ENCODE measurements around the gene MBD2.

MBD2 gene

DNA sequence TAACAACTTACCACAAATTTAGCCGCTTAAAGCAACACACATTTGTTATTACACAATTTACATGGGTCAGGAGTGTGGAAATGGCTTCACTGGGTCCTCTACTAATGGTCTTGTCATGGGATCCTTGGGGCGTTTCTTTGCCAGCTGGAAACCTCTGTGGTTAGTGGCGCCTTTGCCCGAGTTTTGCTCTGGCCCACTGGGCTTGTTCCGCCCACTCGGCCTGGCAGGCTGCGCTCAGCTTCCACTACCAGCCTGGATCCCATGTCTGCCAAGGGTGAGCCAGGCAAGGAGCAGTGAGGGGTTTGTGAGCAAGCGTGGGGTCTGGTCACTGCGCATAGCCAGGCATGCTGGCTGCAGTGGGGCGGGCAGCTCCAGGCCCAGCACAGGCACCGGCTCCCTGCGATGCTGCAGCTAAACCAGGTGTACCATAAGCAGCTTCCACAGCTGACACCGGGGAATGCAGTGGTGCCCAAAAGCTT, 16.2 kb upstream of the MBD2 start:
- H3K4me3 Mint-ChIP-seq: no peak overlapping the region
- no peaks in the 10 kb centered on the region for H3K4me1 Mint-ChIP-seq
- TF ChIP-seq CTCF (IDR thresholded peaks at IDR 0.05; ENCODE audit: unreplicated experiment in 3 of 3): no peak
- no peaks in the 10 kb centered on the region for H3K9me3 Mint-ChIP-seq
- H3K27me3 Mint-ChIP-seq (ENCODE audit: low read depth): no peaks in the 10 kb centered on the region
- peak overlapping the region in 1 of 3 experiments; percentile 37 for H3K27ac Mint-ChIP-seq
- no peaks in the 10 kb centered on the region for H3K36me3 Mint-ChIP-seq (ENCODE audit: low read depth)

- Mint-ChIP-seq H3K27ac (no peak overlapping the region), H3K4me1 (no peaks in the 10 kb centered on the region), H3K9me3 (no peaks in the 10 kb centered on the region), H3K27me3 (ENCODE audit: low read depth) (no peaks in the 10 kb centered on the region), H3K4me3 (no peak overlapping the region), H3K36me3 (ENCODE audit: low read depth) (no peaks in the 10 kb centered on the region)
- TF ChIP-seq CTCF (IDR thresholded peaks at IDR 0.05; ENCODE audit: unreplicated experiment in 3 of 3): no peak
Measured at GRCh38 chr18:54239601-54240000, 15.1 kb upstream of the MBD2 start.

DNA sequence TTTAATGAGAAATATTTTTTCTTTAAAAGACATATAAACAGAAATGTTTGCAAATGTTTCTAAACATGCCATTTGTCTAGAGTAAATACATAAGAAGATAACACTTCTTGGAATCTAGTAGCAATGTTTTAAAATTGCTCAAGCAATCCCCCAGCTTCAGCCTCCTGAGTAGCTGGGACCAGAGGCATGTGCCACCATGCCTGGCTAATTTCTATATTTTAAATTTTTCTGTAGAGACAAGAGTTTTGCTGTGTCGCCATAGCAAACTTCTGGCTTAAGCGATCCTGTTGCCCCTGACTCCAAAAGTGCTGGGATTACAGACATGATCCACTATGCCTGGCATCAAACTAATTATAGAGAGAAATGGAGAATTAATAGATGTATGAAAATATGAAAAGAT, 14.6 kb upstream of the MBD2 start:
- Mint-ChIP-seq H3K27me3 (ENCODE audit: low read depth) (no peaks in the 10 kb centered on the region), H3K27ac (no peak overlapping the region), H3K36me3 (ENCODE audit: low read depth) (no peaks in the 10 kb centered on the region), H3K4me1 (no peaks in the 10 kb centered on the region), H3K4me3 (no peak overlapping the region), H3K9me3 (no peaks in the 10 kb centered on the region)
- TF ChIP-seq CTCF (IDR thresholded peaks at IDR 0.05; ENCODE audit: unreplicated experiment in 3 of 3): no peak

GRCh38 chr18:54238173-54238936, 13.9 kb upstream of the MBD2 start:
- Mint-ChIP-seq H3K27ac (peak overlapping the region in 2 of 3 experiments; percentile 33 to 65), H3K4me3 (no peak overlapping the region), H3K4me1 (no peaks in the 10 kb centered on the region), H3K36me3 (ENCODE audit: low read depth) (no peaks in the 10 kb centered on the region), H3K27me3 (ENCODE audit: low read depth) (no peaks in the 10 kb centered on the region), H3K9me3 (no peaks in the 10 kb centered on the region)
- TF ChIP-seq CTCF (IDR thresholded peaks at IDR 0.05; ENCODE audit: unreplicated experiment in 3 of 3): no peak

DNA sequence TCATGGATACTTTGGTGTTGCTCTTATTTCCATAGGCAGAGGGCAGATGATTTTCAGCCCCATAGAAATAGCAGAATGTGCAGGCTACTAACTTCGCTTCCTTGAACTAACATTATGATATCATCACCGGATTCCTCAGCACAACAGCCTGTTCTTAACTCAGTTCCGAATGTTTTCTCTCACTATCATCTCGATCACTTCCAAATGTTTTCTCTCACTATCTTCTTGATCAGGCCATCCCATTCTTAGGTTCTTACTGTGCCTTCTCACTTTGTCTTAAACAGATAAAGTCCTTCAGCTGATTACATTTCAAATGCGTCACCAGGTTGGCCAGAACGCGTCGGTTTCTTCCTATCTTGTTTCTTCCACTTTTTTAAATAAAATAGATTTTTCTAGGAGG, 11.4 kb upstream of the MBD2 start:
- H3K27me3 Mint-ChIP-seq (ENCODE audit: low read depth): no peaks in the 10 kb centered on the region
- no peaks in the 10 kb centered on the region for H3K36me3 Mint-ChIP-seq (ENCODE audit: low read depth)
- no peak overlapping the region for H3K27ac Mint-ChIP-seq
- H3K4me3 Mint-ChIP-seq: no peak overlapping the region
- no peaks in the 10 kb centered on the region for H3K9me3 Mint-ChIP-seq
- no peaks in the 10 kb centered on the region for H3K4me1 Mint-ChIP-seq
- no peak for TF ChIP-seq CTCF (IDR thresholded peaks at IDR 0.05; ENCODE audit: unreplicated experiment in 3 of 3)

DNA sequence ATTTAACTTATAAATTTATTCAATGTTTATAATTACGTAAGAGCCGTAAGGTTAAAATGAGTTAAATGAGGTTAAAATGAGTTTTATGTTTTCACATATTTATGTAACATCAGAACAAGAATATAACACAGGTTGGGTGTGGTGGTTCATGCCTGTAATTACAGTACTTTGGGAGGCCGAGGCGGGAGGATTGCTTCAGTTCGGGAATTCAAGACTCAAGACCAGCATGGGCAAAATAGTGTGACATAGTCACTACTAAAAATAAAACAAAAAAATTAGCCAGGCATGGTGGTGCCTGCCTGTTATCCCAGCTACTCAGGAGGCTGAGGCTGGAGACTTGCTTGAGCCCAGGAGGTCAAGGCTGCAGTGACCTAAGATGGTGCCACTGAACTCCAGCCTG, 9.3 kb upstream of the MBD2 start:
- Mint-ChIP-seq H3K36me3 (ENCODE audit: low read depth) (no peaks in the 10 kb centered on the region), H3K27ac (no peak overlapping the region), H3K4me1 (no peaks in the 10 kb centered on the region), H3K4me3 (no peak overlapping the region), H3K27me3 (ENCODE audit: low read depth) (no peaks in the 10 kb centered on the region), H3K9me3 (no peaks in the 10 kb centered on the region)
- no peak for TF ChIP-seq CTCF (IDR thresholded peaks at IDR 0.05; ENCODE audit: unreplicated experiment in 3 of 3)
